PC-3 (cell line): ENCODE results near the gene AP5S1. TPM values are rescaled to one million over a fixed set of nuclear protein-coding genes. Genes with fewer than 3 reads are reported as not detected.

Experiments used
- ATAC-seq: fragments of 200-7000 bp; cut with Tn5 transposase; 2 replicates; pipeline ENCODE4 v1.9.1; 2020; ENCODE audit warnings: mild to moderate bottlenecking, moderate library complexity
- BruUV-seq: library from RNA; stranded (reverse); fragments of 400-500 nt; replicated peaks from 2 replicates; lab custom pipeline; 2021; lab: Mats Ljungman, UMichigan
- CTCF ChIA-PET: fragments of 300-600 bp; sonication (Branson Sonifier 250); formaldehyde crosslinking; loops from one replicate; lab custom pipeline; 2022; ENCODE audit warnings: antibody characterized with exemption; lab: Charles Lee
- POLR2A ChIA-PET: fragments of 300-600 bp; sonication (Branson Sonifier 250); formaldehyde crosslinking; loops from one replicate; lab custom pipeline; 2022; ENCODE audit warnings: antibody characterized with exemption; ENCODE audit not compliant: unreplicated experiment; lab: Charles Lee
- DNase-seq: peaks from one replicate; pipeline ENCODE4 v3.0.0-alpha.2; 2015
- H2AFZ ChIP-seq: fragments of 300-600 bp; sonication (generic); 2 replicates; pipeline ENCODE4 v1.6.0; 2016; ENCODE audit warnings: antibody characterized with exemption, low read length
- H3F3A ChIP-seq: fragments of 300-600 bp; sonication (generic); one replicate; pipeline ENCODE4 v1.6.0; 2017; ENCODE audit warnings: antibody characterized with exemption, low read length, control low read depth, mild to moderate bottlenecking; ENCODE audit not compliant: unreplicated experiment
- H3K27ac ChIP-seq: fragments of 300-600 bp; sonication (generic); 2 replicates; pipeline ENCODE4 v1.5.1; 2016; ENCODE audit warnings: mild to moderate bottlenecking, low read length
- H3K27me3 ChIP-seq: fragments of 300-600 bp; sonication (generic); 2 replicates; pipeline ENCODE4 v1.6.1; 2016; ENCODE audit warnings: low read length, mixed read lengths
- H3K36me3 ChIP-seq: fragments of 300-600 bp; sonication (generic); 2 replicates; pipeline ENCODE4 v1.6.1; 2016; ENCODE audit warnings: low read depth, mixed run types, low read length, mixed read lengths
- H3K4me1 ChIP-seq: fragments of 300-600 bp; sonication (generic); 2 replicates; pipeline ENCODE4 v1.5.1; 2016; ENCODE audit warnings: low read length; ENCODE audit not compliant: insufficient read depth
- H3K4me2 ChIP-seq: fragments of 300-600 bp; sonication (generic); 2 replicates; pipeline ENCODE4 v1.6.0; 2016; ENCODE audit warnings: low read length
- H3K4me3 ChIP-seq: fragments of 300-600 bp; sonication (generic); 2 replicates; pipeline ENCODE4 v1.5.1; 2016; ENCODE audit warnings: mild to moderate bottlenecking, low read length, mixed read lengths
- H3K79me2 ChIP-seq: fragments of 300-600 bp; sonication (generic); 2 replicates; pipeline ENCODE4 v1.6.1; 2017; ENCODE audit warnings: low read length, mixed read lengths
- H3K9ac ChIP-seq: fragments of 300-600 bp; sonication (generic); 2 replicates; pipeline ENCODE4 v1.6.0; 2016; ENCODE audit warnings: mild to moderate bottlenecking, low read length
- H3K9me2 ChIP-seq: fragments of 300-600 bp; sonication (generic); replicated peaks from 2 replicates; pipeline ENCODE4 v1.6.1; 2016; ENCODE audit warnings: mixed run types, low read length, mixed read lengths
- H3K9me3 ChIP-seq: fragments of 300-600 bp; sonication (generic); 2 replicates; pipeline ENCODE4 v1.6.1; 2016; ENCODE audit warnings: low read length, mixed read lengths
- H4K20me1 ChIP-seq: fragments of 300-600 bp; sonication (generic); 2 replicates; pipeline ENCODE4 v1.6.1; 2016; ENCODE audit warnings: low read length, mixed read lengths
- CTCF ChIP-seq: fragments of 300-600 bp; sonication (generic); conservative IDR thresholded peaks from 2 replicates; pipeline ENCODE4 v1.5.1; 2017; ENCODE audit warnings: antibody characterized with exemption, low read depth, mild to moderate bottlenecking, low read length
- EZH2 ChIP-seq: fragments of 300-600 bp; sonication (generic); IDR thresholded peaks from one replicate; pipeline ENCODE4 v1.6.1; 2017; ENCODE audit warnings: antibody characterized with exemption, mild to moderate bottlenecking, low read length; ENCODE audit not compliant: unreplicated experiment
- EZH2phosphoT487 ChIP-seq: fragments of 300-600 bp; sonication (generic); IDR thresholded peaks from 2 replicates; pipeline ENCODE4 v1.6.1; 2018; ENCODE audit warnings: mild to moderate bottlenecking, antibody characterized with exemption, low read length, borderline replicate concordance
- intact Hi-C: fragments of 100-400 bp; cut with micrococcal nuclease; formaldehyde crosslinking; loops from 2 replicates; pipeline ENCODE4 v1.9.0; 2023
- total RNA-seq: library from RNA; depleted of rRNA; stranded (reverse); fragments of >200 nt; gene quantifications from 2 replicates; pipeline ENCODE4 v1.2.3, GENCODE V29; 2014

The AP5S1 gene
- total RNA-seq, 1 experiment from 2014 or later, result 31.4 TPM

- intact Hi-C loops, result no loop called here
- DNase-seq (peak; percentile 24), ATAC-seq (peak; percentile 46)
- Histone ChIP-seq H3K4me2 (peak overlapping the region; percentile 70), H3K9me2 (no peaks in the 10 kb centered on the region), H3K36me3 (no peaks in the 10 kb centered on the region), H2AFZ (peak overlapping the region; percentile 78), H3K27ac (no peak overlapping the region), H3K4me3 (peak overlapping the region; percentile 45), H3K27me3 (no peaks in the 10 kb centered on the region), H4K20me1 (peaks cover under 1% of the 10 kb centered on the region; the same call in 1 of the 2 replicates), H3K9me3 (no peaks in the 10 kb centered on the region), H3K79me2 (no peaks in the 10 kb centered on the region), H3K9ac (no peak overlapping the region), H3K4me1 (peaks cover 7% of the 10 kb centered on the region; the same call in 1 of the 2 replicates), H3F3A (peaks cover 12% of the 10 kb centered on the region)
- no peak for TF ChIP-seq EZH2phosphoT487
- TF ChIP-seq CTCF, result no peak
- POLR2A ChIA-PET, result interaction anchor here (0.6 to 0.9 kb wide), 2 partner anchors 9 to 845 kb away, joined by 3 to 5 read pairs; no protein-coding TSS in a partner anchor
- BruUV-seq, result no TSS peak
- CTCF ChIA-PET, result interaction anchor here (0.6 kb wide), 2 partner anchors 8 to 214 kb away, joined by 3 to 4 read pairs; no protein-coding TSS in a partner anchor
Measured at GRCh38 chr20:3777716-3778629, 42.4 kb upstream of the AP5S1 start.

- H3K9ac ChIP-seq, result no peak overlapping the region
- CTCF ChIA-PET, result no interaction called here
- DNase-seq (no peak), ATAC-seq (no peak)
- no peak overlapping the region for H2AFZ ChIP-seq
- H3K4me2 ChIP-seq, result no peak overlapping the region
- no peaks in the 10 kb centered on the region for H3K9me2 ChIP-seq
- no peaks in the 10 kb centered on the region for H3K36me3 ChIP-seq
- no TSS peak for BruUV-seq
- H3K4me1 ChIP-seq, result peaks cover 17% of the 10 kb centered on the region; the same call in 1 of the 2 replicates
- H4K20me1 ChIP-seq, result peaks cover 11% of the 10 kb centered on the region
- H3K9me3 ChIP-seq, result no peaks in the 10 kb centered on the region
- no peak overlapping the region for H3K4me3 ChIP-seq
- intact Hi-C loops, result no loop called here
- POLR2A ChIA-PET, result interaction anchor here (0.9 kb wide), 1 partner anchor 10 kb away, joined by 3 read pairs; no protein-coding TSS in a partner anchor
- TF ChIP-seq EZH2 (no peak), EZH2phosphoT487 (no peak), CTCF (no peak)
- H3F3A ChIP-seq, result peaks cover 12% of the 10 kb centered on the region
- peaks cover 8% of the 10 kb centered on the region for H3K79me2 ChIP-seq
- H3K27me3 ChIP-seq, result no peaks in the 10 kb centered on the region
- no peak overlapping the region for H3K27ac ChIP-seq
Measured at GRCh38 chr20:3778976-3779375, 41.4 kb upstream of the AP5S1 start.
